OCI-LY7 (cell line): ENCODE results near the gene MIEF1. TPM values are rescaled to one million over a fixed set of nuclear protein-coding genes. Genes with fewer than 3 reads are reported as not detected.

Source experiments
- BruUV-seq: library from RNA; stranded (reverse); fragments of 400-500 nt; replicated peaks from 2 replicates; lab custom pipeline; 2021; lab: Mats Ljungman, UMichigan
- CTCF ChIA-PET: fragments of 300-600 bp; sonication (Branson Sonifier 250); formaldehyde crosslinking; loops from one replicate; lab custom pipeline; 2022; ENCODE audit warnings: antibody characterized with exemption; ENCODE audit not compliant: unreplicated experiment; lab: Charles Lee
- POLR2A ChIA-PET: fragments of 300-600 bp; sonication (Branson Sonifier 250); formaldehyde crosslinking; loops from one replicate; lab custom pipeline; 2022; ENCODE audit warnings: antibody characterized with exemption; lab: Charles Lee
- DNase-seq: peaks from one replicate; pipeline ENCODE4 v3.0.0-alpha.2; 2015; ENCODE audit warnings: low spot score
- H2AFZ ChIP-seq: fragments of 200-600 bp; sonication (generic), shearing (Covaris generic); 2 replicates; pipeline ENCODE4 v1.6.1; 2014; ENCODE audit warnings: mild to moderate bottlenecking, antibody characterized with exemption, low read length, moderate library complexity
- H3K27ac ChIP-seq: fragments of 200-600 bp; sonication (generic); 2 replicates; pipeline ENCODE4 v1.5.1; 2014; ENCODE audit warnings: mixed run types, low read depth, mild to moderate bottlenecking, moderate library complexity, low read length, inconsistent platforms; ENCODE audit not compliant: poor library complexity, severe bottlenecking
- H3K36me3 ChIP-seq: fragments of 200-600 bp; sonication (generic); 2 replicates; pipeline ENCODE4 v1.6.1; 2014; ENCODE audit warnings: mild to moderate bottlenecking, antibody characterized with exemption, low read length, moderate library complexity, mixed read lengths; ENCODE audit not compliant: insufficient read depth
- H3K4me1 ChIP-seq: fragments of 200-600 bp; sonication (generic); 2 replicates; pipeline ENCODE4 v1.5.1; 2014; ENCODE audit warnings: mild to moderate bottlenecking, low read length; ENCODE audit not compliant: insufficient read depth, poor library complexity, severe bottlenecking
- H3K4me2 ChIP-seq: fragments of 200-600 bp; sonication (generic); 2 replicates; pipeline ENCODE4 v1.6.1; 2014; ENCODE audit warnings: mild to moderate bottlenecking, low read length
- H3K4me3 ChIP-seq: fragments of 200-600 bp; sonication (generic); 2 replicates; pipeline ENCODE4 v1.5.1; 2014; ENCODE audit warnings: mild to moderate bottlenecking, low read depth, low read length; ENCODE audit not compliant: poor library complexity, severe bottlenecking
- H3K79me2 ChIP-seq: fragments of 200-600 bp; sonication (generic); 2 replicates; pipeline ENCODE4 v1.6.1; 2016; ENCODE audit warnings: low read depth, mild to moderate bottlenecking, low read length, moderate library complexity, mixed read lengths; ENCODE audit not compliant: insufficient read depth
- H3K9me2 ChIP-seq: fragments of 200-600 bp; sonication (generic); 2 replicates; pipeline ENCODE4 v1.6.1; 2016; ENCODE audit warnings: mild to moderate bottlenecking, low read length, mixed read lengths; ENCODE audit not compliant: insufficient read depth
- H3K9me3 ChIP-seq: fragments of 200-600 bp; sonication (generic); 2 replicates; pipeline ENCODE4 v1.6.1; 2014; ENCODE audit warnings: mild to moderate bottlenecking, mixed run types, low read length, mixed read lengths
- H4K20me1 ChIP-seq: fragments of 200-600 bp; sonication (generic); 2 replicates; pipeline ENCODE4 v1.6.1; 2014; ENCODE audit warnings: mild to moderate bottlenecking, antibody characterized with exemption, low read length, moderate library complexity, mixed read lengths; ENCODE audit not compliant: insufficient read depth
- EZH2phosphoT487 ChIP-seq: fragments of 200-600 bp; sonication (generic); IDR thresholded peaks from 2 replicates; pipeline ENCODE4 v1.6.1; 2018; ENCODE audit warnings: low read depth, borderline replicate concordance, mild to moderate bottlenecking, mixed run types, antibody characterized with exemption, low read length, moderate library complexity, mixed read lengths
- intact Hi-C: fragments of 100-400 bp; cut with micrococcal nuclease; formaldehyde crosslinking; loops from one replicate; pipeline ENCODE4 v1.10.0; 2022; ENCODE audit not compliant: unreplicated experiment
- total RNA-seq, 2 experiments: library from RNA; depleted of rRNA in 1 of 2; stranded (reverse); fragments of >200 nt in 1 of 2; shearing (Covaris generic) in 1 of 2; gene quantifications; 2 replicates each; pipeline ENCODE4 v1.2.3, GENCODE V29; 2014 to 2022
- TF ChIP-seq, protein P1 (sequence below): fragments of 200-600 bp; sonication (generic); conservative IDR thresholded peaks from 2 replicates; pipeline ENCODE4 v1.5.1; 2014; ENCODE audit warnings: mild to moderate bottlenecking, antibody characterized with exemption, low read length, moderate library complexity, mixed read lengths

MIEF1 gene
- total RNA-seq, 2 experiments from 2014 or later: 32.5 to 55.0 TPM

DNA sequence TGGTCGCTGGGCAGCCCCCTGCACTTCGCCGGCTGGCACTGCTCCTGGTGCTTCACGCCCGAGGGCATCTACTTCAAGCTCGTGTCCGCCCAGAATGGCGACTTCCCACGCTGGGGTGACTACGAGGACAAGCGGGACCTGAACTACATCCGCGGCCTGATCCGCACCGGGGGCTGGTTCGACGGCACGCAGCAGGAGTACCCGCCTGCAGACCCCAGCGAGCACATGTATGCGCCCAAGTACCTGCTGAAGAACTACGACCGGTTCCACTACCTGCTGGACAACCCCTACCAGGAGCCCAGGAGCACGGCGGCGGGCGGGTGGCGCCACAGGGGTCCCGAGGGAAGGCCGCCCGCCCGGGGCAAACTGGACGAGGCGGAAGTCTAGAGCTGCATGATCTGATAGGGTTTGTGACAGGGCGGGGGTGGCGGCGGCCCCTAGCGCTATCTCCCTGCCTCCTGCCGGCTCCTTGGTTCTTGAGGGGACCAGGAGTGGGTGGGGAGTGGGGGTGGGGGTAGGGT, 13.5 kb upstream of the MIEF1 start:
- Histone ChIP-seq H2AFZ (no peak overlapping the region), H4K20me1 (0 out of 2 replicates have a peak, but pooled peaks cover 5% of the 10 kb centered on the region), H3K27ac (no peak overlapping the region), H3K9me3 (no peaks in the 10 kb centered on the region), H3K4me1 (peaks cover 22% of the 10 kb centered on the region), H3K9me2 (no peaks in the 10 kb centered on the region), H3K79me2 (peaks cover 5% of the 10 kb centered on the region; the same call in 1 of the 2 replicates), H3K4me2 (no peak overlapping the region), H3K36me3 (peaks cover 49% of the 10 kb centered on the region), H3K4me3 (no peak overlapping the region)
- intact Hi-C loops: no loop called here
- no peak for DNase-seq
- TF ChIP-seq, protein P1, sequence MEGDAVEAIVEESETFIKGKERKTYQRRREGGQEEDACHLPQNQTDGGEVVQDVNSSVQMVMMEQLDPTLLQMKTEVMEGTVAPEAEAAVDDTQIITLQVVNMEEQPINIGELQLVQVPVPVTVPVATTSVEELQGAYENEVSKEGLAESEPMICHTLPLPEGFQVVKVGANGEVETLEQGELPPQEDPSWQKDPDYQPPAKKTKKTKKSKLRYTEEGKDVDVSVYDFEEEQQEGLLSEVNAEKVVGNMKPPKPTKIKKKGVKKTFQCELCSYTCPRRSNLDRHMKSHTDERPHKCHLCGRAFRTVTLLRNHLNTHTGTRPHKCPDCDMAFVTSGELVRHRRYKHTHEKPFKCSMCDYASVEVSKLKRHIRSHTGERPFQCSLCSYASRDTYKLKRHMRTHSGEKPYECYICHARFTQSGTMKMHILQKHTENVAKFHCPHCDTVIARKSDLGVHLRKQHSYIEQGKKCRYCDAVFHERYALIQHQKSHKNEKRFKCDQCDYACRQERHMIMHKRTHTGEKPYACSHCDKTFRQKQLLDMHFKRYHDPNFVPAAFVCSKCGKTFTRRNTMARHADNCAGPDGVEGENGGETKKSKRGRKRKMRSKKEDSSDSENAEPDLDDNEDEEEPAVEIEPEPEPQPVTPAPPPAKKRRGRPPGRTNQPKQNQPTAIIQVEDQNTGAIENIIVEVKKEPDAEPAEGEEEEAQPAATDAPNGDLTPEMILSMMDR: no peak
- no peak for TF ChIP-seq EZH2phosphoT487
- ChIA-PET POLR2A (no interaction called here), CTCF (no interaction called here)
- BruUV-seq: no TSS peak

DNA sequence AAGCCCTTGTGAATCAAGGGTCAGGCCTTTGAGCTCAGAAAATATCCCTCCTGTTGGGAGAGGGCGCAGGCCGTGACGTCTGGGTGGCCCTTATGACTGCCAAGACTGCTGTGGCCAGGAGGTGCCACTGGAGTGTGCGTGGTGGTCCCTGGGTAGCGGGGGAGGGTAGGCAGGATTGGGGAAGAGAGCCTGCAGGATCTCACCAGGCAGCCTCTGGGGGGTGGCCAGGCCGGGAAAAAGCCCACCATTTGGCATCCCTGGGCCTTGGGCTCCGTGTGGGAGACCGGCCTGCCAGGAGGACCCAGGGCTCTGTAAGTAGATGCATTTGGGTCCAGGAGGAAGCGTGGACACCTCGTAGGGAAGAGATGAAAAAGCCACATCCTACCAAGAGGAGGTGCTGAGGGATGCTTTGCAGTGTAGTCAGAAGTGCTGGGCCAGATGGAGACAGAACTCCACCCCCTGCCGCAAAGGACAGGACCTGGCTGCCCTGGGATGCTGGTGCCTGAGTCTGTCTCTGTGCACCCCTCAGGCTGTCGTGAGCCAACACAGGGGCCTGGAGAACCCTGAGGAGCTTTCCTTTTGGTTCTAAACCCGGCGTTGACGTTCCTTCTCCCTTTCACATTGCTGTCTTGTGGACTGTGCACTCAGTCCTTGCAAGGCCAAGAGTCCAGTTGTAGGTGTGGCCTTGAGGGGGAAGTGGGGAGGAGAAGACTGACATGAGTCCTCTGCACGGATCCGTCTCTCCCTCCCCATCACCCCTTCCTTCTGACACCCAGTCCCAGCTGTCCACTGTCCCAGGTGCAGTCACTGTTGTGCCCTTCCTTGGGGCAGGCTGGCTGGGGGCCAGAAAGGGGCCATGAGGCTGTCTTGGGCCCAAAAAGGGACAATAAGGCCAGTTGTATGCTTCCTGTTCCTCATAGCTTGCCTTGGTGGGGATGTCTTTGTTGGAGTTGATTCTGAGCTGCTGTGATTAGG, 12.7 kb upstream of the MIEF1 start:
- BruUV-seq: no TSS peak
- no peaks in the 10 kb centered on the region for H3K9me3 ChIP-seq
- POLR2A ChIA-PET: interaction anchor here (1.2 kb wide), 1 partner anchor 31 kb away, joined by 4 read pairs; the partner anchor contains the start of gene ATF4
- H3K27ac ChIP-seq: peak overlapping the region; percentile 21
- H4K20me1 ChIP-seq: 0 out of 2 replicates have a peak, but pooled peaks cover 5% of the 10 kb centered on the region
- peaks cover 46% of the 10 kb centered on the region for H3K36me3 ChIP-seq
- DNase-seq: no peak
- CTCF ChIA-PET: no interaction called here
- no peaks in the 10 kb centered on the region for H3K9me2 ChIP-seq
- H3K4me3 ChIP-seq: no peak overlapping the region
- intact Hi-C loops: no loop called here
- peak overlapping the region; percentile 40 for H3K4me2 ChIP-seq
- H3K79me2 ChIP-seq: peaks cover 5% of the 10 kb centered on the region; the same call in 1 of the 2 replicates
- no peak overlapping the region for H2AFZ ChIP-seq
- no peak for TF ChIP-seq EZH2phosphoT487
- TF ChIP-seq, protein P1: no peak
- H3K4me1 ChIP-seq: peaks cover 23% of the 10 kb centered on the region
